Measurements from ENCODE around the gene TTBK1.
A peak's percentile ranks its signal among the peaks of the same experiment; 100 is the strongest.
"Not testable (repeated sequence)": the region's sequence is repeated elsewhere in the genome, so short reads cannot be mapped to it uniquely, and the experiment has no call there.

TTBK1 gene

DNA sequence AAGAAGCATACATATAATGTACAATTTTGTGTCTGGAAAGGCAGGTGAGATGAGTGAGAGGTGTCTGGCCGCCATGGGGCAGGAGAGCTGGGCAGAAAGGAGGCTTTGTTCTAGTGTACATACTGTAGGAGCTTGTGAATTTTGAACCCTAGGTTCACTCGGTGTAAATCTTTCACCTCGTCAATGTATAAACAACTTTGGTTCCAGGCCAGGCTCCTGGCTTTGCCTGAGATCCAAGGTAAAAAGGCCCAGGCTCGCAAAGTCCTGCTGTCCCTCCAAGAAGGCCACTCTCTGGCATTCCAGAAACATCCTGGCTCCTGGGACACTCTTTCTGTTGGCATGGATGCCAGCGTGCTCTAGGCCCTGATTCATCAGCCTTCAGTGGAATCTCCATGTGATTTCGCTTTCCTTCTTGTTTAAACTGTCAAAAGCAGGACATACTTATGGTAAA lies 47.6 kb downstream of the TTBK1 start:
- no peak for DNase-seq

DNA sequence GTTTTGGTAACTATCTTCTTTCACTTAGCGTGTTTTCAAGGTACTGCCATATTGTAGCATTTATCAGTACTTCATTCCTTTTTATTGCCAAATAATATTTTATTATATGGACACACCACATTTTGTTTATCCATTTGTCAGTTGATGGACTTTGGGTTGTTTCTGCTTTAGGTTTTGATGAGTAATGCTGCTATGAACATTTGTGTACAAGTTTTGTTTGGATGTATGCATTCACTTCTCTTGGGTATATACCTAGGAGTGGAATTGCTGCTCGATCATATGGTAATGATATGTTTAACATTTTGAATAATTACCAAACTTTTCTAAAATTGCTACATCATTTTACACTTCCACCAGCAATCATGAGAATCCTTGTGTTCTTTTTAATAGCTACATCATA lies 48.4 kb downstream of the TTBK1 start:
- no peak for DNase-seq

DNA sequence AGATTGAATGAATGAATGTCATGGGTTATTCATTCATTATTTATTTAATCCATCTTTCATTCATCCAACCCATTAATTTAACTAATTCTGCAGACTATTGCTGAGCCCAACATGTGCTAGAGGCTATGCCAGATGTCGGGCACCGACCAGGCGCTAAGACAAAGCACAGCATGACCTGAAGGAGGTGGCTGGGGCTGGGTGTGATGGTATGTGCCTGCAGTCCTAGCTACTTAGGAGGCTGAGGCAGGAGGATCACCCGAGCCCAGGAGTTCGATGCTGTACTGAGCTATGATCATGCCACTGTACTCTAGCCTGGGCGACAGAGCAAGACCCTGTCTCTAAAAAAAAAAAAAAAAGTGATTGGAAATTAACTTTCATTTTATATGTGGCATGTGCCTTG lies 49.1 kb downstream of the TTBK1 start:
- no peak for DNase-seq

DNA sequence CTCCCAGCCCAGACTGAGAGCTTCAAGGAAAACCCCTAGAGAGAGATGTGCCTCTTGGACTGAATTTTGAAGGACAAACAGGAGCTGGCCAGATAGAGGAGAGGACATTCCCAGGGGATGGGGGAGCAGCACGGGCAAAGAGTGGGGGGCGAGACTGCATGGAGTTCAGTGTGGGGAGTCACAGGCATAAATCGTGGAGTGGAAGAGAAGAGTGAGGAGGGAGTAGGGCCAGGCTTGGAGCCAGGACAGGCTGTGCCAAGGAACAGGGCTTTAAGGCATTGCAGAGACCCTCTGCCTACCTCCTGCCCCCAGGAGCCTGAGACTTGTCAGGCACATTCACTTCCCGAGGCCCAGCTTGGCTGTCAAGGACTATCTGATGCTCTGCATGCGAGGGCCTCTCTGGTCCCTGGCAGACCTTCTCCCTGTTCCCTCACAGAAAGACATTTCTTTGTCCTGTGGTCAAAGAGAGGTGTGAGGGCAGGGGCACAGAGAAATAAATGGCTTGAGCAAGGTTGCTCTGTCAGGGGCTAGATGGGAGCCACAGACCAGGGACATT lies 49.6 kb downstream of the TTBK1 start:
- DNase-seq: no peak

DNA sequence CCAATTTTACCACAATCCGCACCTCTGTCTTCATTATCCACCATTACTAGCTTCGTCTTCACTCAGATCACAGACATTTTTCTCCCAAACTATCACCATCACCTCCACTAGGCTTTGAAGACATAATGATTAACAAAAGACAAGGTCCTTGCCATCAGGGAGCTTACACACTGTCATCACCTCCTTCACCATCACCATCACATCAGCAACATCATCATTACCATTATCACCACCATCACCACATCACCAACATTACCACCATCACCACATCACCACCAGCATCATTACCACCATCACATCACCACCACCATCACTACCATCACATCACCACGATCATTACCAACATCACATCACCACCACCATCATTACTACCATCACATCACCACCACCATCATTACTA lies 50.4 kb downstream of the TTBK1 start:
- DNase-seq: no peak

DNA sequence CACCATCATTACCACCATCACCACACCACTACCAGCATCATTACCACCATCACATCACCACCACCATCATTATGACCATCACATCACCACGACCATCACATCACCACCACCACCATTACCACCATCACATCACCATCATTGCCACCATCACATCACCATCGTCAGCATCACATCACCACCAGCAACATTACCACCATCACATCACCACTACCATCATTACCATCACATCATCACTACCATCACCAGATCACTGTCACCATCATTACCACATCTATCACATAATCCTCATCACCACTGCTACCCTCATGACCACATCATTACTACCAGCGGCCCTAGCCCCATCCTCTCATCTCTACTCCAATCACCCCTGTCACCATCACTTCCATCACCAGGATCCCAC lies 51.3 kb downstream of the TTBK1 start:
- DNase-seq: no peak

DNA sequence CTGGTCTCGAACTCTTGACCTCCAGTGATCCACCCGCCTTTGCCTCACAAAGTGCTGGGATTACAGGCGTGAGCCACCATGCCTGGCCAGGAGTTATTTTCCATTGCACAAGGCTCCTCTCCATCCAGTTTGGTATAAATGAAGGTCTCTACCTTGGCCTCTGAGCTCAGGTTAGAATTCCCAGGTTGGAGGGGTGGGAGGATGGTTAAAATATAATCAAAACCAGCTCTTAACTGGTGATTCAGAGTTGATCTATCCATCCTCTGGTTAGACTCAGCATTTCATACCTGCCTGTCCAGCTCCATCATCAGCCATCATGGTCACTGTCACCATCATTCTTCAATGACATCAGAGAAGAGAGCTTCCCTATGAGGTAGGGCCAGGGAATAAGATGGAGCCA lies 52.2 kb downstream of the TTBK1 start:
- no peak for DNase-seq

DNA sequence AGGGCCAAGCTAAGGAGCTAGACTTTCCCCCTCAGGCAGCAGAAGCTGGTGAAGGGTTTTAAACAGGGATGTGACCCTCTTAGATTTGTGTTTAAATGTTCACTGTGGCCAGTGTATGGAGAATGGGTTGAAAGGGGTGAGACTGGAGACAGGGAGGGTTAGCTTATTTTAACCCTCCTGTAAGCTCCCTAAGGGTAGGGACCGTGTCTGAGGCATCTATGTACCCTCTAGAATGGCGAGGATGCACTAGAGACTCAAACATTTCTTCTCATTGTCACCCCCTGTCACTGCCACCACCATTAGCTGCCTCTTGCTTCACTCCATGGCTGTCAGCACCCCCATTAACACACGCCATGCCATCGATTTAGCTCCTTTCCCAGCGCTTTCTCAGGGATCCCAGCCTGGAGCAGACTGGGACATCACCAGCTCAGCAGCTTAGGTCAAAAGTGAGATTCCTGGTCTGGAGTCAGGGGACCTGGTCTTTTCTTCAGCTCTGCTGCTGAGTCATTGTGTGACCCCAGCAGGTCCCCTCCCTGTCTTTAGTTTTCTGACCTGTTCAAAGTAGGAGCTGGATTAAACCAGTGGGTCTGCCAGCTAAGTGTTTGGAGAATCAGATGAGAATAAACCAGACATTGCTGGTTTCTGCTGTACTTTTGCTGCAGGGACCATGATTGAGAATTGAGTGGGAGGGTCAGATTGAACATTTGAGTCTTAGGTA lies 53.7 kb downstream of the TTBK1 start:
- DNase-seq: no peak

DNA sequence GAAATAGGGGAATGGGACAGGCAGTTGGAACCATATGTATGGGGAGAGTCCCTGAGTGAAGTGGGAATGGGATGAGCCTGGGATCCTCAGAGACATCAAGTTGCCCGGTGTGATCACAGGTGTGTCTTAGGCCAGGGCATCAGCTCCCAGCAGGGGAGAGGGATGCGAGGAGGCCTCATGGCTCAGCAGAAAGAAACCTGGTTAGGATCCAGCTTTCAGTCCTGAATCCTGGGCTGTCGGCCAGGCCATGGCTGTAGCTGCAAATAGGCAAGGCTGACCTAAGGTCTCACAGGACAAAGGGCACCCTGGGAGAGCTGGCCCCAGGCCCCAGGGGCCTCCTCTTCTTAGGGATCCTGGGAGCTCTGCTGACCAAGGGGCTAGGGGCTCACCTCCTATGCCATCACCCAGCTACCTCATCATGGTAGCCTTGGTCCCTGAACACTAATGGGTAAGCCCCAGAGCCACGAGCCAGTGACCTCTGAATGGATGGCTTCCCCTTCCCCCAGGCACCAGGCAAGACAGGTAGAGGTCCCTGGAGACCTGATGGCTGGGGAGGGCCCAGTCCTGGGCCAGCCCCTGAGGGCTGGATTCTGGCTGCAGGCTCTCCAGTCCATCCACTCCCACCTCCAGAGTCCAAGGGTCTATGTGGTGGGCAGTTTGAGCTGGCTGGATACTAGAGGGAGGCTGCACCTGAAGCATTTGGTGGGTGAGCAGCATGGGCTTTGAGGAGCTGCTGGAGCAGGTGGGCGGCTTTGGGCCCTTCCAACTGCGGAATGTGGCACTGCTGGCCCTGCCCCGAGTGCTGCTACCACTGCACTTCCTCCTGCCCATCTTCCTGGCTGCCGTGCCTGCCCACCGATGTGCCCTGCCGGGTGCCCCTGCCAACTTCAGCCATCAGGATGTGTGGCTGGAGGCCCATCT lies 54.6 kb downstream of the TTBK1 start, which contains the start of gene SLC22A7:
SLC22A7 (plus strand) TSS at position 617 of the 921 bp plus-strand sequence; CDS start at position 716, 99 bp downstream.
- no peak for DNase-seq

DNA sequence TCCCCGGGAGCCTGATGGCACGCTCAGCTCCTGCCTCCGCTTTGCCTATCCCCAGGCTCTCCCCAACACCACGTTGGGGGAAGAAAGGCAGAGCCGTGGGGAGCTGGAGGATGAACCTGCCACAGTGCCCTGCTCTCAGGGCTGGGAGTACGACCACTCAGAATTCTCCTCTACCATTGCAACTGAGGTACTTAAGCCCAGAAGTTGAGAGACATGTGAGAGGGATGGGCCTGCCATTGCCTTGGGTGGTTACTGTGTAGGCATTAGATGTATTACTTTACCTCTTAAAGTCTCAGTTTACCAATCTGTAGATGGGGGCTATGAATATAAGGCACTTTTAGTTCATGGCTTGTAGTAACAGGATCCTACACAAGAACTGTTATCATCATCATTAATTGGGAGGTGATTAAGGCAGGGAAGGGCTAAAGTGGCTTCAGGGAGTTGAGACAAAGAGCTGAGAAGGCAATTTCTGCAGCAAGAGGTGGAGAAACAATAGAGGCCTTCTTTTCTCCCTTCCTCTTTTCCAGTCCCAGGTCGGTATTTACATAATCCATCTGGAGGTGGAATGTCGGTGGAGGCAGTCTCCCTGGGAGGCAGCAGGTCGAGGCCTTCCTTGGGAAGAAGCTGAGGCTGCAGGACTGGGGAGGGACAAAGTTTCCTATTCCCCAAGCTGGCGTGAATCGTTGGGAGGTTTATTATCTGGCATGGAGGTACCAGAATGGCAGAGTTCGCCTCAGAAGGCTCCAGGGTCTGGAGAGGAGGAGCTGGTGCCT lies 55.5 kb downstream of the TTBK1 start:
- no peak for DNase-seq

DNA sequence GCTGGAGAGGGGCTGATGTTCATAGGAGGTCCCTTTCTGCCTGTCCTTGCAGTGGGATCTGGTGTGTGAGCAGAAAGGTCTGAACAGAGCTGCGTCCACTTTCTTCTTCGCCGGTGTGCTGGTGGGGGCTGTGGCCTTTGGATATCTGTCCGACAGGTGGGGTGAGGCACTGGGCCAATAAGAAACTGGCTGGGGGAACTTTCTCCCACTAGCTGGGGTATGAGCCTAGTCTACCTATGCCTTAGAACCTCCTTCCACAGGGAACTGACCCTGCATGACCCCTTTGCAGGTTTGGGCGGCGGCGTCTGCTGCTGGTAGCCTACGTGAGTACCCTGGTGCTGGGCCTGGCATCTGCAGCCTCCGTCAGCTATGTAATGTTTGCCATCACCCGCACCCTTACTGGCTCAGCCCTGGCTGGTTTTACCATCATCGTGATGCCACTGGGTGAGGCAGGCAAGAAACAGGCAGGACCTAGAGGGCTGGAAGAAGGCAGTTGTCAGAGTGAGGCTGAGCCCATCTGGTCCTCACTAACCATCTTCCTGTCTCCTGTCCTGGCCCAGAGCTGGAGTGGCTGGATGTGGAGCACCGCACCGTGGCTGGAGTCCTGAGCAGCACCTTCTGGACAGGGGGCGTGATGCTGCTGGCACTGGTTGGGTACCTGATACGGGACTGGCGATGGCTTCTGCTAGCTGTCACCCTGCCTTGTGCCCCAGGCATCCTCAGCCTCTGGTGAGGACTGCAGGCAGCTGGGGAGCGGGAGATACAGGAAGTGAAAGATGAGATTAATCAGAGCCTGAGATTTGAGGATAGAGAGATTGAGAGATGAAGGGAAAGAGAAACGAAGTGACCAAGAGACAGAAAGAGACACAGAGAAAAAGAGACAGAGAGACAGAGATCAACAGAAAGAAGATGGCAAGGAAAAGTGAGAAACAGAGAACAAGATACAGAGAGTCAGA lies 56.3 kb downstream of the TTBK1 start:
- DNase-seq: no peak

DNA sequence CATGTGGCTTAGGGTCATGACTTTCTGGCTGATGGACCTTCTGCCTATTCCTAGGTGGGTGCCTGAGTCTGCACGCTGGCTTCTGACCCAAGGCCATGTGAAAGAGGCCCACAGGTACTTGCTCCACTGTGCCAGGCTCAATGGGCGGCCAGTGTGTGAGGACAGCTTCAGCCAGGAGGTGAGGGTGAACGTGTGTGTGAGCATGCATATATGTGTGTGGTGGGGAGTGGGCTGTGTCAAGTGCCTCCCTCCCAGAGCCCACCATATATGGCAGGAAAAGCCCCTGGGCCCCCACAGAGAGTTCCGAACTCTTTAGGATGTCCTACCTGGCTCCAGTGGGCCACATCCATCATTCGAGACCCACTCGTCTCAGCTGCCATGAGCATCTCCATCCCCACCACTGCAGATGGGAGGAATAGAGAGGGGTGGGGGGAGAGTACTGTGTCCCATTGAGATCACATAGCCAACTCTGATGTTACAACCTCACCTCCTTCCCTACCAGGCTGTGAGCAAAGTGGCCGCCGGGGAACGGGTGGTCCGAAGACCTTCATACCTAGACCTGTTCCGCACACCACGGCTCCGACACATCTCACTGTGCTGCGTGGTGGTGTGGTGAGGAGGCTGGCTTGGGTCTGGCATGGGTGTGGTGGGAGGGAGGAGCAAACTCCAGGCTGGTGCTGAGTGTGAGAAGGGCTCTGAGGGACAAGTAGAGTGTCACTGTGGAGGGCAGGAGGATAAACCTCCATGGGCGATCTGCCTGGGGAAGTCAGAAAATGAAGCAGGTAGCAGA lies 58.0 kb downstream of the TTBK1 start:
- no peak for DNase-seq

DNA sequence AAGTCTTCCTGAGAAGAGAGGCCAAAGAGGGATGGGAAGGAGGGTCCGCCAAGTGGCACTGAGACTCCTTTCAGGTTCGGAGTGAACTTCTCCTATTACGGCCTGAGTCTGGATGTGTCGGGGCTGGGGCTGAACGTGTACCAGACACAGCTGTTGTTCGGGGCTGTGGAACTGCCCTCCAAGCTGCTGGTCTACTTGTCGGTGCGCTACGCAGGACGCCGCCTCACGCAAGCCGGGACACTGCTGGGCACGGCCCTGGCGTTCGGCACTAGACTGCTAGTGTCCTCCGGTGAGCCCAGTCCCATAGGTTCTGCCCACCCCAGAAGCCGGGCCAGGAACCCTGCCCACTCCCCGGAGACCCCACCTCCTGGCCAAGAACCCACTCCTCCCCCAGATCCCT lies 58.8 kb downstream of the TTBK1 start:
- no peak for DNase-seq

DNA sequence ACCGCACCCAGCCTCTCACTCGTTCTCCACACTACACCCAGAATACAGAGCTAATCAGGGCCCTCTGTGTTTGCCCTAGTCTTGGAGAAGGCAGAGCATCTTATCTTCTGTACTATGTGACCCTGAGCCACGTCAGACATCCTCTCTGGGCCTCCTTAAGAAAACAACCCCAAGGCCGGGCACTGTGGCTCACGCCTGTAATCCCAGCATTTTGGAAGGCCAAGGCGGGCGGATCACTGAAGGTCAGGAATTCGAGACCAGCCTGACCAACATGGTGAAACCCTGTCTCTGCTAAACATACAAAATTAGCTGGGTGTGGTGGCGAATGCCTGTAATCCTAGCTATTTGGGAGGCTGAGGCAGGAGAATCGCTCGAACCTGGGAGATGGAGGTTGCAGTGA lies 59.7 kb downstream of the TTBK1 start:
- DNase-seq: not testable (repeated sequence)

DNA sequence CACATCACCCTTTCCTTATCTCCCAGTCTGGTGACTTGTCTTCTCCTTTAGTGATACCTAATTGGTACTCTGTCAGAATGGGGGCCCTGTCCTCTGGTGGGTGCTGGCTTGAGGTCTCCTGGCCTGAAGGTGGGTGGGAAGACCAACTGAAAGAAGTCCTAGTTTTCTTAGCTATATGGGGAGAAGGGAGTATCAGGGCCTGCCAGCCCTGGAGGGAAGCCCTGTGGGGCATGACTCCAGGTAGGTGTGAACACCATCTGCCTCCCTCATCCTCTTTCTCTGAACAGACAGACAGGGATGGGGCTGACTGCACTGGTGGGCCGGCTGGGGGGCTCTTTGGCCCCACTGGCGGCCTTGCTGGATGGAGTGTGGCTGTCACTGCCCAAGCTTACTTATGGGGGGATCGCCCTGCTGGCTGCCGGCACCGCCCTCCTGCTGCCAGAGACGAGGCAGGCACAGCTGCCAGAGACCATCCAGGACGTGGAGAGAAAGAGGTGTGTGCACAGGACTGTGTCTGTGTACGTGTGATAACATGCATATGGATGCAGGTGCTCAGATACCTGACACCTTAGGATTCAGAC lies 60.6 kb downstream of the TTBK1 start:
- peak; percentile 29 for DNase-seq

DNA sequence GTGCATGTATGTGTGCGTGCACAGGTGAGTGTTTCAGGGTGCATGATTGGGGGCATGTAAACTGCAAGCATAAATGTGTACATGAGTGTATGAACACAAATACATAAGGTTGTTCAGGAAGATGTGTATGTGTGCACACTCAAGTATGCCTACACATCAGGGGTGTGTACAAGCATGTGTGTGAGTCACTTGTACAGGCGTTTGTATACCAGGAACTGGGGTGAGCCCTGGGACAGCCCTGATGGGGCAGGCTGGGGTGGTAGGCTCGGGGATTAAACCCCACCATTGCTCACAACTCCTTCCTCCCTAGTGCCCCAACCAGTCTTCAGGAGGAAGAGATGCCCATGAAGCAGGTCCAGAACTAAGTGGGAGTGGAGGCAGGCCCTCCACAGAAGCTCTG lies 61.1 kb downstream of the TTBK1 start:
- no peak for DNase-seq

DNA sequence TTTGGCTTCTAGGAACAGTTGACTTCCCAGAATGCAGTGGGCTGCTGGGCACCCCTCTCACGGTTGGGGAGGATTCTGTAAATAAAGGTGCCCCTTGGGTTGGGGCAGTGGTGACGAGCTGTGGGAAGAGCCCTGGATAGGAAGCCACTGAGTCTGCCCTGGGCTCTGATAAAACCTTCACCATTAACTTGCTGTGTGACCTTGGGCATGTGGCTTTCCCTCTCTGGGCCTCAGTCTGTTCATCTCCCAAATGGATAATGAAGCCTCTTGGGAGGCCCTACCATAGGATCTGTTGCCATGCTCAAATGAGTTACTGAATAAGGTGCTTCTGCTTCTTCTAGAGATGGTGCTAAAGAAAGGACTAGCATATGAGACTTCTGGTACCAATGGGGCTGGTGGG lies 61.6 kb downstream of the TTBK1 start:
- no peak for DNase-seq

DNA sequence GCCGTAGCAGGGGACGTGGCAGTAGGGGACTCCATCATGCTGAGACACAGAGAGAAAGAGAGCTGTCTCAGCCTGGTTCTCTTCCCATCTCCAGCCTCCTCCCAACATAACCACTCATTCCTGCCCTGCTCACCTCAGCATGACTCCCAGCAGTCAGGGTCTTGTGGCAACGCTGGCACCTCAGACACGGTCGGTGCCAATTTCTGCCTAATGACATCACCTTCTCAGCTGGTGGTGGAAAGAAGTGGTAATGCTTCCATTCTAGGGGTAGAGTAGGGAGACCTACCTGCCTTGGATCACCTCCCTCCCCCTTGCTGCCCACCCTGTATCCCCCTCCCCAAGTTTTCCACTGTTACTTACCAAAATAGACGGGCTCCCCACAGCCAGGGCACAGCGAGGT lies 62.8 kb downstream of the TTBK1 start:
- no peak for DNase-seq

DNA sequence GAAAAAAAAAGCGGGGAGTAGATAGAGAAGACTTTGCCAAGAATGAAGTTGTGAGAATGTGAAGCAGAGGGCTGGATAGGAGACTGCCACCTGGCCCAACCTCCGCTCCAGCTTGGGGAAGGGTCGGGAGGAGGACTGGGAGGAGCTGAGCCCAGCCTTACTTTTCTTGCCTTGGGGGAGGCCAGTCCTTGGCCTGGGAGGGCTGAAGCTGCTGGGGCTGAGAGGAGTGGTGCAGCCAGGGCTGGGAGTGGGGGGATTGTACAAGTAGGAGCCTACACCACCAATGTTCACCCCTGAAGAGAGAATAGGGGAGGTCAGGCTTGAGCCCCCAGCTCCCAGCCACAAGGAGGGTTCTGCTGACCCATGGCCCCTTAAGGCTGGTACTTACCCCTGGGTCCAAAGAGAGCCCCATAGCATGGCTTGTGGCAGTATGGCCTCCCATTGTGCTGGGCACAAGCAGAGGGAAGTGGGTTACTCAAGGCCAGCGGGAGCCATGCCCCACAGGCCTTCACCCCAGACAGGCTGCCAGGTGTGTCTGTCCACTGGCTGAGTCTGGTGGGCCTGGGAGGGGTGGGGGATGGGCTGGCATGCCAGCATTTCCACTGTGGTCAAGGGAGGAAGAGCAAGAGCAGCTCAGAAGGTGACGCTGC lies 64.3 kb downstream of the TTBK1 start:
- DNase-seq: no peak

Data from NCI-H2171 treated with DMSO at 0.1 percent for 48 hours (cell line).